MM.1S (cell line): ENCODE results near the gene ATG5.
A peak's percentile ranks its signal among the peaks of the same experiment; 100 is the strongest.
"Not testable (repeated sequence)": the region's sequence is repeated elsewhere in the genome, so short reads cannot be mapped to it uniquely, and the experiment has no call there.

Experiments used
- DNase-seq: peaks from one replicate; pipeline ENCODE4 v3.0.0-alpha.2; 2015
- H2AFZ ChIP-seq: fragments of 300-600 bp; sonication (generic); 2 replicates; pipeline ENCODE4 v1.6.0; 2016; ENCODE audit warnings: antibody characterized with exemption, low read length
- H3F3A ChIP-seq: fragments of 300-600 bp; sonication (generic); 2 replicates; pipeline ENCODE4 v1.6.1; 2016; ENCODE audit warnings: mild to moderate bottlenecking, antibody characterized with exemption, low read length, moderate library complexity, mixed read lengths; ENCODE audit not compliant: insufficient read depth
- H3K27ac ChIP-seq: fragments of 300-600 bp; sonication (generic); 2 replicates; pipeline ENCODE4 v1.5.1; 2016; ENCODE audit warnings: mild to moderate bottlenecking, low read length
- H3K27me3 ChIP-seq: fragments of 300-600 bp; sonication (generic); replicated peaks from 2 replicates; pipeline ENCODE4 v1.6.0; 2016; ENCODE audit warnings: low read length; ENCODE audit not compliant: insufficient read depth
- H3K36me3 ChIP-seq: fragments of 300-600 bp; sonication (generic); replicated peaks from 2 replicates; pipeline ENCODE4 v1.6.1; 2016; ENCODE audit warnings: mild to moderate bottlenecking, low read length, mixed read lengths; ENCODE audit not compliant: insufficient read depth
- H3K4me1 ChIP-seq: fragments of 300-600 bp; sonication (generic); 2 replicates; pipeline ENCODE4 v1.6.1; 2016; ENCODE audit warnings: low read length, mixed read lengths
- H3K4me2 ChIP-seq: fragments of 300-600 bp; sonication (generic); 2 replicates; pipeline ENCODE4 v1.6.0; 2016; ENCODE audit warnings: low read depth, low read length
- H3K4me3 ChIP-seq: fragments of 300-600 bp; sonication (generic); 2 replicates; pipeline ENCODE4 v1.5.1; 2016; ENCODE audit warnings: low read length, mixed read lengths
- H3K79me2 ChIP-seq: fragments of 300-600 bp; sonication (generic); 2 replicates; pipeline ENCODE4 v1.6.1; 2016; ENCODE audit warnings: mixed run types, low read length, mixed read lengths
- H3K9ac ChIP-seq: fragments of 300-600 bp; sonication (generic); 2 replicates; pipeline ENCODE4 v1.6.1; 2016; ENCODE audit warnings: low read length, mixed read lengths
- H3K9me2 ChIP-seq: fragments of 300-600 bp; sonication (generic); replicated peaks from 2 replicates; pipeline ENCODE4 v1.6.1; 2016; ENCODE audit warnings: mild to moderate bottlenecking, low read length, mixed read lengths; ENCODE audit not compliant: insufficient read depth
- H3K9me3 ChIP-seq: fragments of 300-600 bp; sonication (generic); replicated peaks from 2 replicates; pipeline ENCODE4 v1.6.1; 2016; ENCODE audit warnings: mild to moderate bottlenecking, low read length, mixed read lengths; ENCODE audit not compliant: insufficient read depth
- H4K20me1 ChIP-seq: fragments of 300-600 bp; sonication (generic); 2 replicates; pipeline ENCODE4 v1.6.1; 2016; ENCODE audit warnings: mild to moderate bottlenecking, low read length, moderate library complexity, mixed read lengths; ENCODE audit not compliant: insufficient read depth
- CTCF ChIP-seq: fragments of 300-600 bp; sonication (generic); IDR thresholded peaks from 2 replicates; pipeline ENCODE4 v1.5.1; 2016; ENCODE audit warnings: antibody characterized with exemption, low read length, mixed read lengths
- EZH2 ChIP-seq: fragments of 300-600 bp; sonication (generic); optimal IDR thresholded peaks from 2 replicates; pipeline ENCODE3; 2017; ENCODE audit warnings: low read depth, mild to moderate bottlenecking, antibody characterized with exemption, low read length, mixed read lengths
- EZH2phosphoT487 ChIP-seq: fragments of 300-600 bp; sonication (generic); IDR thresholded peaks from 2 replicates; pipeline ENCODE4 v1.6.1; 2018; ENCODE audit warnings: antibody characterized with exemption, low read length

ATG5 gene

DNA sequence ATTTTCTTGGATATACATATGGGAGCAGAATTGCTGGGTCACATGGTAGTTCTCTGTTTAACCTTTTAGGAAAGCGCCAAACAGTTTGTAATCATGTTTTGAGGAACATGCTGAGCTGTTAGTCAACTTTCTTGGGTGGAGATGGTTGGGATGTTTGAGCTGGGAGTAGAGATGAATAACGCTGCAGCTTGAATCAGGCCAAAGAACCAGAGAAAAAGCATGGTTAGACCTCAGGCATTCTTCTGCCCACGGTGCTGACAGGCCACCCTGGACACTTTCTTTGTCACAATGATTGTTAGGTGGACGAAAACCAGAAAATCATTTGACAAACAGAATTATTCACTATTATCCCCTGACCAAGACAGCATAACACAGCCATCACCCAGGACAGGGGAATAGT is 172.6 kb downstream of the ATG5 start:
- Histone ChIP-seq H3K79me2 (no peaks in the 10 kb centered on the region), H3K9me3 (no peaks in the 10 kb centered on the region), H3F3A (no peaks in the 10 kb centered on the region), H3K27ac (no peak overlapping the region), H2AFZ (no peak overlapping the region), H4K20me1 (no peaks in the 10 kb centered on the region), H3K9me2 (no peaks in the 10 kb centered on the region), H3K36me3 (no peaks in the 10 kb centered on the region), H3K4me1 (peaks cover 32% of the 10 kb centered on the region), H3K4me2 (no peak overlapping the region), H3K27me3 (no peaks in the 10 kb centered on the region), H3K9ac (no peak overlapping the region), H3K4me3 (no peak overlapping the region)
- TF ChIP-seq EZH2phosphoT487, result no peak
- no peak for TF ChIP-seq EZH2
- TF ChIP-seq CTCF, result no peak
- no peak for DNase-seq

GRCh38 chr6:106152476-106152875 is 173.1 kb downstream of the ATG5 start:
- H3K4me3 ChIP-seq, H3F3A ChIP-seq, H3K27me3 ChIP-seq, H2AFZ ChIP-seq, H3K27ac ChIP-seq, H3K36me3 ChIP-seq, H3K4me2 ChIP-seq, H4K20me1 ChIP-seq, H3K9ac ChIP-seq, H3K9me3 ChIP-seq, DNase-seq, H3K79me2 ChIP-seq, H3K9me2 ChIP-seq: not testable (repeated sequence)
- H3K4me1 ChIP-seq, result peaks cover 36% of the 10 kb centered on the region

DNA sequence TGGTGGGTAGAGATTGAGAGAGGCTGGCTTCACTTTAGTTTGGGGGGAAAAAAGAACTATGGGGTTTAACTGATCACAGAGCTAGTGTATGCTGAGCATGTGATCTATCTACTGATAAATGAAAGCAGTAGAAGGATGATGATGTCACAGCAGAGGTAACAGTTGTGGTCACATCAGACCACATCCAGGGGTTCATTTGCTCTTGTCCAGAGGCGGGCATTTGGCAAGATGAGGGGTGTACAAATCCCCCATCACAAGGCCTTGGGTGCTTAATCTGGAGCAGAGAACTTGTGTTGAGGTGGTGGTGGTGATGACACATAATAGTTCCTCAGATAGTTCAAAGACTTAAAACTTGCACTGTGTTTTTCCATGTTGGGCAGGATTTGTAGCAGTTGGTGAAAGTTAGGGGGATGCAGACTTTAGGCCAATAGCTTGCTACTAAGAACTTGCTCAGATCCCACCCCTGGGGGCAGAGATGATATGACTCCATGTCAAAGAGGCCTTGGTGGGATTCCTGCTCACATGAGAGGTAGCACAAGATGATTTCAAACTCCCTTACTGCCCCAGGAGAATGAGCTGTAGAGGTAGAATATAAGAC is 176.0 kb downstream of the ATG5 start:
- Histone ChIP-seq H3K27me3 (no peaks in the 10 kb centered on the region), H3K27ac (no peak overlapping the region), H3K9me2 (no peaks in the 10 kb centered on the region), H3K9me3 (no peaks in the 10 kb centered on the region), H3K4me1 (peaks cover 52% of the 10 kb centered on the region), H3F3A (peaks cover 33% of the 10 kb centered on the region), H3K4me3 (no peak overlapping the region), H3K9ac (no peak overlapping the region), H3K36me3 (no peaks in the 10 kb centered on the region), H2AFZ (no peak overlapping the region), H3K79me2 (peaks cover 9% of the 10 kb centered on the region), H3K4me2 (no peak overlapping the region), H4K20me1 (no peaks in the 10 kb centered on the region)
- no peak for TF ChIP-seq CTCF
- no peak for TF ChIP-seq EZH2
- TF ChIP-seq EZH2phosphoT487, result no peak
- DNase-seq, result peak; percentile 4

- Histone ChIP-seq H3K9me2 (no peaks in the 10 kb centered on the region), H2AFZ (no peak overlapping the region), H4K20me1 (no peaks in the 10 kb centered on the region), H3K4me1 (peaks cover 70% of the 10 kb centered on the region), H3K9ac (no peak overlapping the region; the same call in 1 of the 2 replicates), H3K36me3 (no peaks in the 10 kb centered on the region), H3F3A (peaks cover 48% of the 10 kb centered on the region), H3K9me3 (no peaks in the 10 kb centered on the region), H3K4me2 (peak overlapping the region; percentile 65), H3K27ac (peak overlapping the region; percentile 94; the same call in 1 of the 2 replicates), H3K79me2 (peaks cover 21% of the 10 kb centered on the region), H3K27me3 (no peaks in the 10 kb centered on the region), H3K4me3 (no peak overlapping the region)
- TF ChIP-seq EZH2, result no peak
- TF ChIP-seq CTCF, result no peak
- no peak for TF ChIP-seq EZH2phosphoT487
- no peak for DNase-seq
Measured at GRCh38 chr6:106147476-106147875, 178.1 kb downstream of the ATG5 start.
